GM12878 (cell line): Measurements from ENCODE around the gene DHRS7B. TPM values are rescaled to one million over a fixed set of nuclear protein-coding genes. Genes with fewer than 3 reads are reported as not detected.
"Not testable (repeated sequence)": the region's sequence is repeated elsewhere in the genome, so short reads cannot be mapped to it uniquely, and the experiment has no call there.

Source experiments
- ATAC-seq: fragments of 200-7000 bp; cut with Tn5 transposase; 3 replicates; pipeline ENCODE4 v1.9.1; 2020; ENCODE audit warnings: mild to moderate bottlenecking, moderate library complexity
- BruUV-seq: library from RNA; stranded (reverse); fragments of 400-500 nt; replicated peaks from 2 replicates; lab custom pipeline; 2021; lab: Mats Ljungman, UMichigan
- CTCF ChIA-PET: fragments of 300-600 bp; sonication (Branson Sonifier 250); formaldehyde crosslinking; extraction: SDS; loops from one replicate; lab custom pipeline; 2021; ENCODE audit warnings: inconsistent platforms; lab: Yijun Ruan, JAX
- POLR2A ChIA-PET: fragments of 350-600 bp; formaldehyde crosslinking; extraction: SDS; loops from one replicate; lab custom pipeline; 2021; ENCODE audit warnings: inconsistent platforms; lab: Charles Lee
- RAD21 ChIA-PET: fragments of 300-600 bp; sonication (Branson Sonifier 250); formaldehyde crosslinking; loops from one replicate; lab custom pipeline; 2023; ENCODE audit warnings: antibody characterized with exemption; ENCODE audit not compliant: unreplicated experiment; lab: Charles Lee
- SMC1A ChIA-PET: fragments of 300-600 bp; sonication (Branson Sonifier 250); formaldehyde crosslinking; loops from one replicate; lab custom pipeline; 2023; ENCODE audit not compliant: unreplicated experiment, uncharacterized antibody; lab: Charles Lee
- DNase-seq: peaks from one replicate; pipeline ENCODE4 v3.0.0-alpha.2; 2011; ENCODE audit warnings: low read depth, low spot score
- FAIRE-seq: peaks from 3 replicates; lab custom pipeline; 2011; peaks lifted over from hg19 to GRCh38; lab: Jason Lieb, UNC
- H2AFZ ChIP-seq: 2 replicates; pipeline ENCODE4 v1.6.0; 2011; ENCODE audit warnings: low read depth, low read length, control low read depth; ENCODE audit not compliant: control insufficient read depth
- H3K27ac ChIP-seq: 2 replicates; pipeline ENCODE4 v1.5.1; 2011; ENCODE audit warnings: control low read depth; ENCODE audit not compliant: control insufficient read depth, insufficient read depth
- H3K27me3 ChIP-seq, 2 experiments: replicated peaks in 1 of 2; 2 replicates each; pipeline versions ENCODE4 v1.6.0 to v1.6.1; 2011; ENCODE audit warnings: low read length in 1 of 2; ENCODE audit not compliant: control insufficient read depth in 2 of 2, insufficient read depth in 2 of 2
- H3K36me3 ChIP-seq, 2 experiments: 2 replicates each; pipeline ENCODE4 v1.5.1; 2011; ENCODE audit warnings: low read length in 1 of 2; ENCODE audit not compliant: control insufficient read depth in 2 of 2, insufficient read depth in 2 of 2
- H3K4me1 ChIP-seq: 2 replicates; pipeline ENCODE4 v1.6.1; 2011; ENCODE audit warnings: mild to moderate bottlenecking, low read length, moderate library complexity, mixed read lengths; ENCODE audit not compliant: control insufficient read depth, insufficient read depth
- H3K4me2 ChIP-seq: 2 replicates; pipeline ENCODE4 v1.6.0; 2011; ENCODE audit warnings: control low read depth; ENCODE audit not compliant: control insufficient read depth, insufficient read depth
- H3K4me3 ChIP-seq: fragments of 200-600 bp; sonication (generic); 2 replicates; pipeline ENCODE4 v1.5.1; 2016
- H3K79me2 ChIP-seq: 2 replicates; pipeline ENCODE4 v1.6.0; 2011; ENCODE audit warnings: low read length; ENCODE audit not compliant: control insufficient read depth, insufficient read depth
- H3K9ac ChIP-seq: 2 replicates; pipeline ENCODE4 v1.8.0; 2011; ENCODE audit warnings: low read length, control low read depth, mixed read lengths; ENCODE audit not compliant: control insufficient read depth, insufficient read depth
- H3K9me3 ChIP-seq: replicated peaks from 3 replicates; pipeline ENCODE4 v1.5.1; 2011; ENCODE audit warnings: mild to moderate bottlenecking, low read length; ENCODE audit not compliant: control insufficient read depth, insufficient read depth
- H4K20me1 ChIP-seq: 2 replicates; pipeline ENCODE4 v1.6.0; 2011; ENCODE audit not compliant: control insufficient read depth, insufficient read depth
- BCL3 ChIP-seq: IDR thresholded peaks from 2 replicates; pipeline ENCODE4 v1.6.1; 2011; ENCODE audit warnings: borderline replicate concordance, low read depth, mild to moderate bottlenecking, moderate library complexity, low read length; ENCODE audit not compliant: insufficient read depth, poor library complexity, severe bottlenecking
- WGBS: methylation state at CpG from one replicate; pipeline ENCODE4 v1.1.6; 2016; ENCODE audit warnings: low lambda C conversion rate; ENCODE audit not compliant: insufficient replicate concordance, insufficient coverage; ENCODE audit errors: missing lambda C conversion rate; 5-methylcytosine and 5-hydroxymethylcytosine counted together
- in situ Hi-C: fragments of 300-500 bp; cut with MboI; formaldehyde crosslinking; loops from 9 replicates; pipeline ENCODE4 v1.14.3; 2018; ENCODE audit warnings: mixed read lengths
- intact Hi-C: fragments of 100-400 bp; cut with micrococcal nuclease; formaldehyde crosslinking; loops from one replicate; pipeline ENCODE4 v1.14.2; 2022; ENCODE audit not compliant: unreplicated experiment
- polyA plus RNA-seq, 11 experiments: library from polyadenylated mRNA; depleted of rRNA in 4 of 11; unstranded in 6 of 11; stranded (reverse) in 5 of 11; fragments of >200 nt; fragmentation: Nextera tagmentation in 4 of 11; fragmentation: Illumina TruSeq in 1 of 11; extraction: Ambion mirVana in 4 of 11; extraction: Trizol in 1 of 11; gene quantifications; 1 replicate in 1 of 11; 2 replicates in 10 of 11; pipeline versions ENCODE4 v1.2.1 to v1.2.3, GENCODE V29; 2011 to 2016; ENCODE audit warnings: inconsistent platforms in 2 of 11, missing spikeins in 2 of 11, low read depth in 1 of 11
- total RNA-seq, 4 experiments: library from RNA; depleted of rRNA in 3 of 4; stranded (reverse); fragments of >200 nt in 3 of 4; fragmentation: Illumina TruSeq in 1 of 4; extraction: Trizol in 1 of 4; gene quantifications; 2 replicates each; pipeline versions ENCODE4 v1.2.1 to v1.2.3, GENCODE V29; 2013 to 2021

Gene DHRS7B
- total and polyA plus RNA-seq, 10 of the 15 experiments (the other 5 are each of a cell fraction or from before 2014, with no cell fraction given): 11.1 to 35.6 (median 23.0) TPM

- TF ChIP-seq BCL3: no peak
- CTCF ChIA-PET: no interaction called here
- Histone ChIP-seq H3K4me2 (no peak overlapping the region), H3K27me3 (no peaks in the 10 kb centered on the region), H3K4me1 (no peaks in the 10 kb centered on the region), H3K36me3 (no peaks in the 10 kb centered on the region; a peak in 1 of 4 replicates), H3K9me3 (no peaks in the 10 kb centered on the region), H4K20me1 (no peaks in the 10 kb centered on the region), H3K27ac (no peak overlapping the region), H3K4me3 (no peak overlapping the region), H3K79me2 (no peaks in the 10 kb centered on the region; the same call in 1 of the 2 replicates), H2AFZ (no peak overlapping the region), H3K9ac (no peak overlapping the region)
- DNase-seq: no peak
- in situ Hi-C loops: no loop called here
- SMC1A ChIA-PET: no interaction called here
- POLR2A ChIA-PET: no interaction called here
- WGBS: 97% methylated on average over 6 of the region's 6 CpGs
- RAD21 ChIA-PET: no interaction called here
- no peak for ATAC-seq
- no peak for FAIRE-seq
- no TSS peak for BruUV-seq
- intact Hi-C loops: no loop called here
Observed at GRCh38 chr17:21223086-21223485, 96.3 kb downstream of the DHRS7B start.

- H3K27me3 ChIP-seq, H2AFZ ChIP-seq, RAD21 ChIA-PET, intact Hi-C loops, SMC1A ChIA-PET, H3K36me3 ChIP-seq, FAIRE-seq, H4K20me1 ChIP-seq, H3K4me2 ChIP-seq, H3K9me3 ChIP-seq, in situ Hi-C loops, POLR2A ChIA-PET, H3K4me3 ChIP-seq, H3K4me1 ChIP-seq, BruUV-seq, DNase-seq, H3K79me2 ChIP-seq, CTCF ChIA-PET, ATAC-seq, H3K9ac ChIP-seq, H3K27ac ChIP-seq: not testable (repeated sequence)
- 91% methylated on average over 11 of the region's 11 CpGs for whole genome bisulfite sequencing
Observed at GRCh38 chr17:21227277-21227676, 100.5 kb downstream of the DHRS7B start.
